Adrenal gland (tissue), 5 donors: ENCODE measurements around the gene IL3.

Source experiments
- POLR2A ChIP-seq, 2 donors: fragments of 450-650 bp; IDR thresholded peaks; one replicate each; pipeline ENCODE4 v1.6.1; 2017; ENCODE audit warnings: antibody characterized with exemption in 2 of 2, mild to moderate bottlenecking in 2 of 2, moderate library complexity in 1 of 2
- TF ChIP-seq, protein P1 (sequence below), 6 experiments: fragments of 450-650 bp in 4 of 6; fragments of 200-600 bp in 2 of 6; sonication (generic) in 1 of 6; IDR thresholded peaks; 1 replicate in 5 of 6; 2 replicates in 1 of 6; pipeline versions ENCODE4 v1.5.1 to v1.8.0; 2016 to 2021; ENCODE audit warnings: antibody characterized with exemption in 6 of 6, mild to moderate bottlenecking in 2 of 6, moderate library complexity in 1 of 6
- donor health status: DM: no; HTN: no; CAD: no.

DNA sequence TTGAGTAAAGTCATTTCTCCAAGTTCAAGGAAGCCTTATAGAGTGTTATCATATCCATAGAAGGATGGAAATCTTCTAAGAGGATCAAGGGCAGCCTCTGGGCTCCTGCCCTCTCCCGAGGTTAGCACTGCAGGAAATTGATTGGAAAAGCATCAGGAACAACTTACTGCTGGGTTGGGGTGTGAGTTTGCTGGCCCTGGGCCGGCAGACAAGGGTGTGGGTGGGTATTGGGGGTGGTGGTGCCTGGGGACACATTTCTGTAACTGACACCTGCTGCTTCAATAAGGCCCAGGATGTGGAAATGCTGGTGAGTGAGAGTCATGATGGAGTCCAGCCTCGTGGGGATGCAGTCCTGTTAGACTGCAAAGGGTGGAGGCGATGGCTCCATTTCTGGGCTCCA lies 18.6 kb downstream of the IL3 start:
- TF ChIP-seq, protein P1, sequence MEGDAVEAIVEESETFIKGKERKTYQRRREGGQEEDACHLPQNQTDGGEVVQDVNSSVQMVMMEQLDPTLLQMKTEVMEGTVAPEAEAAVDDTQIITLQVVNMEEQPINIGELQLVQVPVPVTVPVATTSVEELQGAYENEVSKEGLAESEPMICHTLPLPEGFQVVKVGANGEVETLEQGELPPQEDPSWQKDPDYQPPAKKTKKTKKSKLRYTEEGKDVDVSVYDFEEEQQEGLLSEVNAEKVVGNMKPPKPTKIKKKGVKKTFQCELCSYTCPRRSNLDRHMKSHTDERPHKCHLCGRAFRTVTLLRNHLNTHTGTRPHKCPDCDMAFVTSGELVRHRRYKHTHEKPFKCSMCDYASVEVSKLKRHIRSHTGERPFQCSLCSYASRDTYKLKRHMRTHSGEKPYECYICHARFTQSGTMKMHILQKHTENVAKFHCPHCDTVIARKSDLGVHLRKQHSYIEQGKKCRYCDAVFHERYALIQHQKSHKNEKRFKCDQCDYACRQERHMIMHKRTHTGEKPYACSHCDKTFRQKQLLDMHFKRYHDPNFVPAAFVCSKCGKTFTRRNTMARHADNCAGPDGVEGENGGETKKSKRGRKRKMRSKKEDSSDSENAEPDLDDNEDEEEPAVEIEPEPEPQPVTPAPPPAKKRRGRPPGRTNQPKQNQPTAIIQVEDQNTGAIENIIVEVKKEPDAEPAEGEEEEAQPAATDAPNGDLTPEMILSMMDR (IDR thresholded peaks at IDR 0.05): no peak
- TF ChIP-seq POLR2A (IDR thresholded peaks at IDR 0.05): no peak
